ENCODE data around the gene CDC14A.

Gene CDC14A

GRCh38 chr1:100411019-100411418, 58.7 kb downstream of the CDC14A start:
- no peak for DNase-seq

GRCh38 chr1:100411574-100411973, 59.3 kb downstream of the CDC14A start:
- DNase-seq: no peak

- DNase-seq: no peak
Measured at GRCh38 chr1:100413035-100413434, 60.7 kb downstream of the CDC14A start.

DNA sequence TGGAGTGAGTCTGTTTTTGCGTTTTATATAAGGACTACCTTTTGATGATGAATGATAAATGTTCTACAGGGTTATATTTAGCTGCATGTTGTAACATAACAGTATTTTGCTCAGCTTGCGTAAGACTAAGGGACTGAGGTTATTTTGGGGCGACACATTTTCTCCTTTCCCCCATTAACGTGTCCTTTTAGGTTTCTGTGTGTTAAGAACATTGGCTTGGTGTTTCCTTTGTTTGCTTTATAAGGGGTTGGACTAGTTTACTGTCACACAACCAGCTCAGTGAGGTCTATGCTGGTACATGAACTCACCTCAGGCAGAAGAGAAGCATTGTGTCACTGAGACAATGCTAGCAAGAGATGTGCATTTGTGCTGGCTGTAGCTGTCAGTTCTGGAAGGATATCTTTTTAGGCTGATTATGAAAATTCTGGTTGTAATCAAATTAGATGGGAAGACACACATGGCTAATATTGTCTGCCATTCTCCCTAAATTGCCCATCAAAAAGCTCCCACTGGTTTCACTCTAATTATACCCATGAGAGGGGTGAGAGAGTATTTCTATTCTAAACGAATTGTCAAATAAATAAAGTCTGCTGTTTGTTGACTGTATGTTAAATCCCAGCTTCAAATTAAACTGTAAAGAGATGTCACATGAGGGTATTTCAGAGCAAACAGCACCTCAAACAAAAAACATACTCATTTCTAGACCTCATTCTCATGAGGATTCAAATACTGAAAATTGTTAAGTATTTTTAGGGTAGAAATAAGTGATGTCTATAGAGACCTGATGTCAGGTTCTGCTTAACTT, 62.6 kb downstream of the CDC14A start:
- no peak for DNase-seq

DNA sequence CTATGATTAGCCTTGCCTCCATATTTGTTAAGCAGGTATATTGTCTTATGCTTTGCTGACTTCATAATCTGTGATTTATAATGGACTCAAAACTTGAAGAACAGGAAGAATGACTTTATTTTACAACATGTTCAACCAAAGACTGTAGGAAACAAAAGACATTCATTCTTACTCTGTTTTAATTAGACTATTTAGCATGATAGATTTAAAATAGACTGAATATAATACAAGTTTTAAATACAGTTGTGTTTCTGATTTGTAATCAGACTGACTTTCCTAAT, 63.1 kb downstream of the CDC14A start:
- DNase-seq: no peak

GRCh38 chr1:100419072-100419471, 66.8 kb downstream of the CDC14A start:
- no peak for DNase-seq

- no peak for DNase-seq
Measured at GRCh38 chr1:100422065-100422464, 69.8 kb downstream of the CDC14A start.

GRCh38 chr1:100423832-100424337, 71.6 kb downstream of the CDC14A start:
- DNase-seq: peak; percentile 72

GRCh38 chr1:100428160-100428559, 75.9 kb downstream of the CDC14A start:
- DNase-seq: no peak

GRCh38 chr1:100430325-100430756, 78.0 kb downstream of the CDC14A start:
- DNase-seq: no peak

DNA sequence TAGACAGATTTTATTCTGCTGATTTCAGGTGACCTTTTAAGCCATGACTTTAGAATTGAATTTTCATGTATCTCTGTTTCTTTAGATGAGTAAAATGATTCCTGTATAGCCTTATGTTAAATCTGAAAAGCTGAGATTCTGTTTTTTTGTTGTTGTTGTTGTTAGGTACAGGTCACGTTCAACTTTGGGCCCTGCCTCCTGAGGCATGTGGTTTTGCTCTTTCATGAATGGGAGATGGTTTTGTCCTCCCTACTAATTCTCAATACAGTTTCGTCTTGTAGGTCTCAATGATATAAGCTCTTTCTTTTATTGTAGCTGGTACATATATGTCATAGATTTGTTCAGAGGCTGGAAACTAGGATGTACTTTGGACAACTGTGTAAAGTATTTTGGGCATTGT, 79.6 kb downstream of the CDC14A start:
- DNase-seq: no peak

DNA sequence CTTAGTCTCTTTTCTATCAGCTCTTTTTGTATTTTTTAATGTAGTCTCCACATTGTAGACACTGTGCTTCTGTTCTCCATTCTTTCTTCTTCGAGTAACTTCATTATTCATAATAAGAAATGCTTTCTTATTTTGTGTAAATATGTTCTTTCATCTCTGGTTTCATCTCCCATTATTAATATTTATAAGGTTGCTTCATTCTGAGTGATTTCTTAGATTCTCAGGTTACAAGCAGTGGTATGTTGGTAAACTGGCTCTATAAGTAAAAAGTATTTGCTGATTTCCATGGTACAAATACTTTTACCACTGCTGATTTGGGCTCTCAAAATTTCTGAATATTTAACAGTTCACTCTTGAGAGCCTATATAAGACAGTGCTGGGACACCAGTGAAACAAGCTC, 81.3 kb downstream of the CDC14A start:
- no peak for DNase-seq

DNA sequence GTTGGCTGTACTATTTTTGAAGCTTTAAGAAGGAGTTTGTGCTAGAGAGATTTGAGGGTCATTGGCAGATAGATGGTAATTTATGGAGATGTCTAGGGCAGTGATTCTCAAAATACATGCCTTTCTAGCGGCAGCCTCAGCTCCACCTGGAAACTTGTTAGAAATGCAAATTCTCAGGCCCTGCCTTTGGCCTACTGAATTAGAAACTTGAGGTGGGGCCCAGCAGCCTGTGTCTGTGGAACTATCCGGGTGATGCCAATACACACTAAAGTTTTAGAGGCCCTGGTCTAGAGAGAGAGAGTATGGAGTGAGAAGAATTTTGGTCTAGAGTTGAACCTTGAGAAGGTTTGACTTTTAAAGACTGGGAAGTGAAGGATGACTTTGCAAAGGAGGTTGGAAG, 82.5 kb downstream of the CDC14A start:
- DNase-seq: no peak

GRCh38 chr1:100438375-100438774, 86.1 kb downstream of the CDC14A start:
- DNase-seq: no peak

GRCh38 chr1:100438789-100439188, 86.5 kb downstream of the CDC14A start:
- DNase-seq: no peak

DNA sequence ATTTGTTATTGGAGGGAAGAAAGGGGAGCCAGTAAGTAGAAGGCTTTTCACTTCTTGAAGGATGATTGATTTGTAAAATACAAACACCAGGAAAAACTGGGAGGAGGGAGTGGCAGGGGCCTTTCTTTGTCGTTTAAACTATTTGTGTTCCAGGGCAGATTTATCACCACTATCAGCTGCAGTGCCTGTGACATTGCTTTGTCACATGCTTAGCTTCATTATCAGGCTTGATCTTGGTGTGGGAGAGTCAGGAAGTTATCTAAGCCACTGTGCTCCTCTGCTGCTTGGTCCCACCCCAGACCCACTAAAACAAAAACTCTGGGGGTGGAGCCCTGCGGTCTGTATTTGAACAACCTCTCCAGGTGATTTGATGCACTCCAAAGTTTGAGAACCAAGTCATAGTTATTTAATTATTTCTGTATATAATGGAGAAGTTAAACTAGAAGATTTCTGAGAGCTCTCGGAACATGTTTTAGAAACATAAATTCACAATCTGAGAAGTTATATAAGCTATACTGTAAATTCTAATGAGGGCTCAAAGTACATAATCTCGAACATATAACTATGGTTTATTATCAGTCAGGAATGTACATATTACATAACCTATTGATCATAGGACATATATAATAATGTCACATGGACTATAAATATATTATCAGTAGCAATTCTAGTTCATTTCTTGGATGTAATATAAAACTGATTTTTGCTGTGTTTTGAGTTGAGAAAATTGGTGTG, 87.9 kb downstream of the CDC14A start:
- peak; percentile 91 for DNase-seq

DNA sequence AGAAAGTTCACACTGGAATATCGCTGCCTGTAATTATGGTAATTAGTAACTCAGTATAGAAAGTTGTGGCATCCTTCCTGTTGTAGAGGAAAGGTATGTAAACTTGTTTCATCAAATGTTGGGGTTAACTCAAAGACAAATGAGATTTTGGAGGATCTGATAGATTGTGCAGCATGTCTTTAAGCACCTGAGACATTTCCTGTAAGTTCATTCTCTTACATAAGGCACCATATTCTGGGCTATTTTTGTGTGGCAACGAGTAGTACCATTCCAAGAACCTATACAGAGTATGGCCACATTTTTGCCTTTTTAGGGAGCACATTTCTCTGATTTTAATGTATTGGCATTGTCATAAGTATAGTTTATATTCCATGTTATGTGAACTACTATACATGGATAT, 88.8 kb downstream of the CDC14A start:
- no peak for DNase-seq

- peak; percentile 71 for DNase-seq
Measured at GRCh38 chr1:100441651-100442050, 89.3 kb downstream of the CDC14A start.

GRCh38 chr1:100443811-100444571, 91.7 kb downstream of the CDC14A start:
- peak; percentile 70 for DNase-seq

DNA sequence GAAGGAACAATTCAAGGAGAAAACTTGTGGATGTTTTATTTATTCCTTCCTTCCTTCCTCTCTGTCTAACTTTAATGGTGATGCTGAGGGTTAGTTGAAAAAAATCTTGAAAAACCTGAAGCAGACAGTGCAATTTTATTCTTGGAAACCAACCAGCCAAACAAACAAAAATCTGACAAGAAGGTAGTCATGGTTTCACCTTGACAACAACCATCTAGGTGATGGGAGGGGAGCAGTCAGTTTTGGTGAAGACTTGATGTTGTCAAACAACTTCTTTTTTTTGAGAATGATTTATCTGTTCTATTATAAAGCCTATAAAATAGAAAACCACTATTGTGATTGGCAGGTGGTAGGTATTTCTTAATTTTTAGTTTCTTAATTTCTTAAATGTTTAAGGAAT, 93.3 kb downstream of the CDC14A start:
- DNase-seq: no peak

DNA sequence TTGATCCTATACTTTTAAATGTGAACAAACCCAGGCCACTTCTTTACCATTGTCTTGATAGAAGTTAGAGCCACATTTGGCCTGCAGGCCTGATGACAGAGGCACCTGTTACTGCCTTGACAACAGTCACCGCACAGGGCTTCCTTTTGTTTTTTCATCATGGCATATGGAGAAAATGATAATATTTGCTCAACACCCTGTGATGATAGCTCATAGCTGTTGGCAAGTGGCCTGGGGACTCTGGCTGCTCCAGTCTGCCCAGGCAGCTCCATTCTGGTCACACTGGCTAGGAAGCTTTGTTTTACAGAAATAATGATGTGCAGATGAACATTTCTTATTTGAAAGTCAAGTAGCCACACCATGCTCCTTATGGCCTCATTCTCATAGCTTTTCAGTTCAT, 96.1 kb downstream of the CDC14A start:
- DNase-seq: no peak

DNA sequence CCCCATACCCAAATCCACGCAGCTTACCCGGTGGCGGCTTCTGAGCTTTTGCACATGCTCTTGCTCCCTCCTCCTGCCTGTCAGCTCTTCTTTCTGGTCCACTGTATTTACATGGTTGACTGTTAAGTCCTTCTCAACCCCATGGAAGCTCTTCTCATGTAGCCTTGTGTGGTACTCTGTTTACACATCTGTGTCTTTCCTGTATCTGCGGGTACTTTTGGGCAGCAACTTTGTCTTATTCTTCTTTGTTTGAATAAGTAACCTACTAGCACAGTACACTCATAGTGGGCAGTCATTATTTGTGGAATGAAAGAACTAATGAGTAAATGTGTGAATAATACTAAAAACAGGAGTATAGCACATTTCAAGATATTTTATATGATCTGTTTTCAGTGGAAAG, 97.2 kb downstream of the CDC14A start:
- no peak for DNase-seq

DNA sequence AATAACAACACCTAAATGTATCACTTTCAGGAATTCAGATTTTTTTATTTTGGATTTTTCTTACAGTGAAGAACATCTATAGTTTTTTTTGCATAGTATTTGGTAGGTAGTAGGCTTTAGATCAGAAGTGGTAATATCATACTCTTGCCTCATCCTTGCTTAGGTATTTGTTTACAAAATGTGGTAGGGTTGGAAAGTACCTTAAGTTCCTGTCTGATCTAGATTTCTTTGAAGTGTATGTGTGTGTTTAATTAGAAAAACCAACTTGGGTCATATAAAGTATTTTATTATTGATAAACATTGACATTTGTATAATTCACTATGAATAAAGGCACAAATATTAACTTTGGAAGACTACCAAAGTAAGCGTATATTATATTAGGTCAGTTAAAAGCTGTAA, 100.3 kb downstream of the CDC14A start:
- DNase-seq: no peak
